DMS153 (cell line): Measurements from ENCODE around the gene KDM3B.

Experiments
- DNase-seq: peaks from one replicate; lab custom pipeline; 2025; lab: John Stamatoyannopoulos, UW

Gene KDM3B

GRCh38 chr5:138346889-138347288, 5.6 kb upstream of the KDM3B start:
- no peak for DNase-seq

GRCh38 chr5:138349852-138350562, 2.5 kb upstream of the KDM3B start:
- DNase-seq, result no peak

GRCh38 chr5:138350563-138350890, 2.0 kb upstream of the KDM3B start:
- no peak for DNase-seq

GRCh38 chr5:138351056-138351455, 1.4 kb upstream of the KDM3B start:
- DNase-seq, result no peak

GRCh38 chr5:138351517-138351916, 968 bp upstream of the KDM3B start:
- no peak for DNase-seq

- DNase-seq, result peak; percentile 3
Observed at GRCh38 chr5:138352722-138353559, 456 bp downstream of the KDM3B start.

GRCh38 chr5:138353560-138354080, 1.1 kb downstream of the KDM3B start:
- DNase-seq, result no peak

GRCh38 chr5:138354387-138354786, 1.9 kb downstream of the KDM3B start:
- no peak for DNase-seq

GRCh38 chr5:138354926-138355378, 2.5 kb downstream of the KDM3B start:
- DNase-seq, result no peak

GRCh38 chr5:138359621-138360020, 7.1 kb downstream of the KDM3B start:
- no peak for DNase-seq

GRCh38 chr5:138360941-138361452, 8.5 kb downstream of the KDM3B start:
- DNase-seq, result no peak

- DNase-seq, result no peak
Observed at GRCh38 chr5:138364576-138364975, 12.1 kb downstream of the KDM3B start.

GRCh38 chr5:138366632-138367382, 14.3 kb downstream of the KDM3B start:
- no peak for DNase-seq

- no peak for DNase-seq
Observed at GRCh38 chr5:138369261-138369660, 16.8 kb downstream of the KDM3B start.

- no peak for DNase-seq
Observed at GRCh38 chr5:138369706-138370105, 17.2 kb downstream of the KDM3B start.

GRCh38 chr5:138370537-138370936, 18.1 kb downstream of the KDM3B start:
- no peak for DNase-seq

GRCh38 chr5:138371454-138371853, 19.0 kb downstream of the KDM3B start:
- DNase-seq, result no peak

GRCh38 chr5:138372225-138372624, 19.7 kb downstream of the KDM3B start:
- DNase-seq, result no peak

- DNase-seq, result no peak
Observed at GRCh38 chr5:138372653-138373052, 20.2 kb downstream of the KDM3B start.

GRCh38 chr5:138382347-138382746, 29.9 kb downstream of the KDM3B start:
- DNase-seq, result no peak

- no peak for DNase-seq
Observed at GRCh38 chr5:138385660-138386059, 33.2 kb downstream of the KDM3B start.

- no peak for DNase-seq
Observed at GRCh38 chr5:138386290-138386689, 33.8 kb downstream of the KDM3B start.
